CD4-positive, CD25-positive, alpha-beta regulatory T cell (primary cell): ENCODE results near the gene CTSC. TPM values are rescaled to one million over a fixed set of nuclear protein-coding genes. Genes with fewer than 3 reads are reported as not detected.

Source experiments
- ATAC-seq, 2 donors: fragments of 150-1000 bp; cut with Tn5 transposase; one replicate each; pipeline ENCODE4 v1.10.0; 2021; ENCODE audit warnings: low read depth in 2 of 2, moderate number of reproducible peaks in 2 of 2, moderate library complexity in 1 of 2
- DNase-seq, 3 donors: peaks; one replicate each; pipeline versions ENCODE4 v3.0.0 to v3.0.0-alpha.2; 2012 to 2022; ENCODE audit warnings: mixed read lengths in 1 of 3
- H3K27ac ChIP-seq: one replicate; pipeline ENCODE4 v1.7.0; 2013; ENCODE audit warnings: mild to moderate bottlenecking, low read length; ENCODE audit not compliant: insufficient read depth, poor library complexity, severe bottlenecking
- H3K27me3 ChIP-seq: one replicate; pipeline ENCODE4 v1.7.0; 2013; ENCODE audit warnings: low read length; ENCODE audit not compliant: control insufficient read depth, insufficient read depth
- H3K36me3 ChIP-seq: one replicate; pipeline ENCODE4 v1.7.0; 2013; ENCODE audit warnings: mild to moderate bottlenecking, low read length, moderate library complexity; ENCODE audit not compliant: control insufficient read depth, insufficient read depth
- H3K4me1 ChIP-seq: 2 replicates; pipeline ENCODE4 v1.7.0; 2013; ENCODE audit warnings: mild to moderate bottlenecking, low read length; ENCODE audit not compliant: insufficient read depth, control insufficient read depth, poor library complexity, severe bottlenecking
- H3K4me3 ChIP-seq: one replicate; pipeline ENCODE4 v1.7.0; 2013; ENCODE audit warnings: low read depth, mild to moderate bottlenecking, low read length, moderate library complexity
- H3K9me3 ChIP-seq, 2 experiments: 1 replicate in 1 of 2; 2 replicates in 1 of 2; pipeline ENCODE4 v1.7.0; 2013; ENCODE audit warnings: low read length in 2 of 2, mild to moderate bottlenecking in 1 of 2, moderate library complexity in 1 of 2; ENCODE audit not compliant: control insufficient read depth in 2 of 2
- H3K27ac Mint-ChIP-seq, 3 donors: one replicate each; pipeline ENCODE4 v1.8.0; 2020 to 2022; ENCODE audit warnings: mild to moderate bottlenecking in 3 of 3, mixed read lengths in 3 of 3, moderate library complexity in 2 of 3
- H3K27me3 Mint-ChIP-seq: one replicate; pipeline ENCODE4 v1.8.0; 2022; ENCODE audit warnings: mild to moderate bottlenecking, mixed read lengths
- H3K36me3 Mint-ChIP-seq: one replicate; pipeline ENCODE4 v1.8.0; 2020; ENCODE audit warnings: mixed read lengths
- H3K4me1 Mint-ChIP-seq, 4 donors: one replicate each; pipeline ENCODE4 v1.8.0; 2020 to 2022; ENCODE audit warnings: mixed read lengths in 4 of 4, mild to moderate bottlenecking in 1 of 4
- H3K4me3 Mint-ChIP-seq, 4 donors: one replicate each; pipeline ENCODE4 v1.8.0; 2020 to 2022; ENCODE audit warnings: mild to moderate bottlenecking in 4 of 4, mixed read lengths in 4 of 4, moderate library complexity in 3 of 4
- H3K9me3 Mint-ChIP-seq, 7 donors: one replicate each; pipeline ENCODE4 v1.8.0; 2020 to 2022; ENCODE audit warnings: mixed read lengths in 7 of 7, mild to moderate bottlenecking in 3 of 7, moderate library complexity in 2 of 7
- polyA plus RNA-seq, 4 donors: library from polyadenylated mRNA; unstranded; fragments of 300-500 nt; fragmentation: Illumina TruSeq; gene quantifications; one replicate each; pipeline ENCODE4 v1.2.3, GENCODE V29; 2021
- total RNA-seq: library from RNA; stranded (reverse); gene quantifications from one replicate; pipeline ENCODE4 v1.2.3, GENCODE V29; 2022

CTSC gene
- total RNA-seq: 88.8 TPM
- 100 to 1,000 TPM; 163 to 306 (median 236) TPM for polyA plus RNA-seq

GRCh38 chr11:88337181-88337986 is at the start of gene CTSC:
Gene CTSC (minus strand): TSS chr11:88337736. CDS start chr11:88337672, 64 bp downstream.
- Mint-ChIP-seq H3K36me3 (peaks cover 21% of the 10 kb centered on the region), H3K9me3 (peaks cover 0 to 2% (median 0%) of the 10 kb centered on the region in 7 donors), H3K27ac (peak within 1 kb of the TSS; percentile 96 to 99 (median 97)), H3K4me3 (peak within 1 kb of the TSS; percentile 98 to 100 (median 99)), H3K4me1 (peaks cover 31 to 68% (median 41%) of the 10 kb centered on the region in 4 donors), H3K27me3 (no peaks in the 10 kb centered on the region)
- ATAC-seq (peak; percentile 95 to 96), DNase-seq (peak; percentile 83 to 97 (median 89))
- Histone ChIP-seq H3K27me3 (no peaks in the 10 kb centered on the region), H3K9me3 (no peaks in the 10 kb centered on the region), H3K4me3 (peak within 1 kb of the TSS; percentile 92), H3K27ac (peak within 1 kb of the TSS; percentile 81), H3K36me3 (peaks cover 13% of the 10 kb centered on the region), H3K4me1 (peaks cover 39% of the 10 kb centered on the region)

- Histone ChIP-seq H3K36me3 (no peaks in the 10 kb centered on the region), H3K9me3 (no peaks in the 10 kb centered on the region), H3K27me3 (no peaks in the 10 kb centered on the region), H3K4me1 (no peaks in the 10 kb centered on the region), H3K27ac (no peak overlapping the region), H3K4me3 (no peak overlapping the region)
- DNase-seq (no peak), ATAC-seq (no peak)
- no peaks in the 10 kb centered on the region for H3K27me3 Mint-ChIP-seq
- H3K27ac Mint-ChIP-seq: peak overlapping the region in 1 of 3 donors; percentile 68
- H3K4me1 Mint-ChIP-seq: peaks cover 0 to 11% (median 3%) of the 10 kb centered on the region in 4 donors
- peak overlapping the region in 1 of 4 donors; percentile 90 for H3K4me3 Mint-ChIP-seq
- H3K36me3 Mint-ChIP-seq: no peaks in the 10 kb centered on the region
- no peaks in the 10 kb centered on the region for H3K9me3 Mint-ChIP-seq
Observed at GRCh38 chr11:88384669-88385005, 47.1 kb upstream of the CTSC start.

- Mint-ChIP-seq H3K9me3 (no peaks in the 10 kb centered on the region), H3K27me3 (no peaks in the 10 kb centered on the region), H3K4me3 (no peak overlapping the region), H3K27ac (no peak overlapping the region), H3K4me1 (peaks cover 0 to 11% (median 3%) of the 10 kb centered on the region in 4 donors), H3K36me3 (no peaks in the 10 kb centered on the region)
- no peak for ATAC-seq
- no peak overlapping the region for H3K27ac ChIP-seq
- H3K4me1 ChIP-seq: no peaks in the 10 kb centered on the region
- H3K36me3 ChIP-seq: no peaks in the 10 kb centered on the region
- H3K27me3 ChIP-seq: no peaks in the 10 kb centered on the region
- no peak for DNase-seq
- H3K9me3 ChIP-seq: no peaks in the 10 kb centered on the region
- no peak overlapping the region for H3K4me3 ChIP-seq
Observed at GRCh38 chr11:88384004-88384668, 46.6 kb upstream of the CTSC start.

GRCh38 chr11:88383447-88383846 is 45.9 kb upstream of the CTSC start:
- H3K27me3 ChIP-seq: no peaks in the 10 kb centered on the region
- no peak overlapping the region for H3K27ac Mint-ChIP-seq
- H3K9me3 Mint-ChIP-seq: no peaks in the 10 kb centered on the region
- H3K4me3 ChIP-seq: no peak overlapping the region
- no peaks in the 10 kb centered on the region for H3K9me3 ChIP-seq
- H3K4me1 ChIP-seq: no peaks in the 10 kb centered on the region
- no peak for DNase-seq
- no peaks in the 10 kb centered on the region for H3K36me3 ChIP-seq
- no peak overlapping the region for H3K4me3 Mint-ChIP-seq
- no peaks in the 10 kb centered on the region for H3K36me3 Mint-ChIP-seq
- H3K27me3 Mint-ChIP-seq: no peaks in the 10 kb centered on the region
- no peak overlapping the region for H3K27ac ChIP-seq
- peaks cover 0 to 11% (median 3%) of the 10 kb centered on the region in 4 donors for H3K4me1 Mint-ChIP-seq
- no peak for ATAC-seq

GRCh38 chr11:88379130-88379529 is 41.6 kb upstream of the CTSC start:
- peaks cover 0 to 2% (median under 1%) of the 10 kb centered on the region in 4 donors for H3K4me1 Mint-ChIP-seq
- Histone ChIP-seq H3K4me3 (no peak overlapping the region), H3K27me3 (no peaks in the 10 kb centered on the region), H3K9me3 (no peaks in the 10 kb centered on the region), H3K36me3 (no peaks in the 10 kb centered on the region), H3K4me1 (no peaks in the 10 kb centered on the region), H3K27ac (no peak overlapping the region)
- ATAC-seq (no peak), DNase-seq (no peak)
- no peaks in the 10 kb centered on the region for H3K27me3 Mint-ChIP-seq
- H3K9me3 Mint-ChIP-seq: no peaks in the 10 kb centered on the region
- no peak overlapping the region for H3K4me3 Mint-ChIP-seq
- H3K27ac Mint-ChIP-seq: no peak overlapping the region
- peaks cover 4% of the 10 kb centered on the region for H3K36me3 Mint-ChIP-seq

GRCh38 chr11:88378422-88379066 is 41.0 kb upstream of the CTSC start:
- no peak for ATAC-seq
- no peaks in the 10 kb centered on the region for H3K27me3 Mint-ChIP-seq
- peaks cover 0 to 2% (median 0%) of the 10 kb centered on the region in 7 donors for H3K9me3 Mint-ChIP-seq

GRCh38 chr11:88377646-88378045 is 40.1 kb upstream of the CTSC start:
- H3K4me3 ChIP-seq: no peak overlapping the region
- ATAC-seq: no peak
- H3K27ac Mint-ChIP-seq: no peak overlapping the region
- no peaks in the 10 kb centered on the region for H3K9me3 ChIP-seq
- H3K4me1 Mint-ChIP-seq: no peaks in the 10 kb centered on the region
- DNase-seq: no peak
- no peak overlapping the region for H3K27ac ChIP-seq
- peaks cover 10% of the 10 kb centered on the region for H3K36me3 Mint-ChIP-seq
- no peaks in the 10 kb centered on the region for H3K4me1 ChIP-seq
- no peaks in the 10 kb centered on the region for H3K27me3 Mint-ChIP-seq
- peaks cover 0 to 2% (median 0%) of the 10 kb centered on the region in 7 donors for H3K9me3 Mint-ChIP-seq
- H3K27me3 ChIP-seq: no peaks in the 10 kb centered on the region
- no peaks in the 10 kb centered on the region for H3K36me3 ChIP-seq
- H3K4me3 Mint-ChIP-seq: no peak overlapping the region

More at GRCh38 chr11:88378422-88379066, 41.0 kb upstream of the CTSC start:
- Mint-ChIP-seq H3K4me3 (no peak overlapping the region), H3K4me1 (no peaks in the 10 kb centered on the region), H3K27ac (no peak overlapping the region), H3K36me3 (peaks cover 9% of the 10 kb centered on the region)
- no peaks in the 10 kb centered on the region for H3K9me3 ChIP-seq
- no peak overlapping the region for H3K4me3 ChIP-seq
- no peak overlapping the region for H3K27ac ChIP-seq
- no peaks in the 10 kb centered on the region for H3K4me1 ChIP-seq
- H3K27me3 ChIP-seq: no peaks in the 10 kb centered on the region
- no peaks in the 10 kb centered on the region for H3K36me3 ChIP-seq
- no peak for DNase-seq
